G401.6 (cell line): ENCODE measurements around the gene TDRD1.

Experiments
- FAIRE-seq: peaks from 2 replicates; lab custom pipeline; 2012; peaks lifted over from hg19 to GRCh38; lab: Jason Lieb, UNC

The TDRD1 gene

DNA sequence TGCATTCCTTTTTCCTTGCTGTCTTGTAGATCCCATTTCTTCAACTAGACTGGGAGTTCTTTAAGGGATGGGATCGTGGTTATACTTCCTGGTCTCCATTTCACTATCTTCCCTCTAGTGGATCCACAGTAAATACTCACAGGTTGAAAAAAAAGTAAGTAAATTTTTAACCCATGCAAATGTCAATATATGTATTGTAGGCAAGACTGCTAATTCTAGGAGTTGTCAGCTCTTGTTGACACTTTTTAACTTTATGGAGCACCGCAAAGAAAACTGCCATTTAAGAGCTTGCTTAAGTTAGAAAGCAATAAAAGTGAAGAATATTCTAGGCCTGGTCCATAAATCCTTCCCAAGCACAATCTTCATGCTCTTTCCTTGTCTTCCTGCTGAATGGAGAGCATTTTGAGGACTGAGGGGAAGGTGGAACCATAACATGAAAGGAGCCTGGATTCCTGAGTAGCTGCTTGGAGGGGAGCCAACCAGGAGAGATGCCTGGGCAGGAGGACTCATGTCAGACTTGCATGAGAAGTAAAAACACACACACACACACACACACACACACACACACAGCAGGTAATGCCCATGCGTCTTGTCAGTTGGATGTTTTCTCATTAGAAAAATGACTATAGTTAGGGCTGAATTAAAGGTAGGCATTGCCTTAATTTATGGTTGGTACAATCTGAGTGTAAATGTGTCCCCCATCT lies 92.1 kb downstream of the TDRD1 start:
- FAIRE-seq: no peak

DNA sequence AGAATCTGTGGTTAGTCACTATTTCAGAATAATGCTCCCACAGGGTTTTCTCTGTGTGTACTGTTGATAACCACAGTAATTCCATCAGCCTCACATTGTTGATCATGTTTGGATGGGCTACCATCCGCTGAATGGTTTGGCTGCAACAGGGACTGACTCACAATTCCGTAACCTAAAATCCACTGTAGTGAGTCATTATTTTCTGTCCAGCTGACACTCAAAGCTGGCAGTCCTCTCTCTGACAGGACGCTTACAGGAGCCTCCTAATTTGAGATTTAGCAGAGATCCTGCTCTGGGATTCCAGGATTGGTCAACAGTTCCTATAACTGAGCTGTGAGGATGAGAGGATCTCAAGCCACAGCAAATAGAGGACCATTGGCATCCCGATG lies 92.6 kb downstream of the TDRD1 start:
- FAIRE-seq: no peak

DNA sequence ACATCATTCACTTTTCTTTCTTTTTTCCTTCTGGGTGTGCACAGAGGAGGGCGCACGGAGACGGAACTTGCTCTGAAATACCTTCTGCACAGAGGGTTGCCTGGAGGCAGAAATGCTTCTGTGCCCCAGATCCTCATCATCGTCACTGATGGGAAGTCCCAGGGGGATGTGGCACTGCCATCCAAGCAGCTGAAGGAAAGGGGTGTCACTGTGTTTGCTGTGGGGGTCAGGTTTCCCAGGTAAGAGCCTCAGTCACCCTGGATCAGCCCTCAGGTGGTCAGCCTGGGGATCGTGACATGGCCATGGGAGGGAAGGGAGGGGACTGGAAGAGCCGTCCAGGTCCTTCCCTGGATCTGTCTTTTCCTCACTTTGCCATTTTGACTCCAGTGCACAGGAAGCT lies 93.5 kb downstream of the TDRD1 start:
- FAIRE-seq: no peak

DNA sequence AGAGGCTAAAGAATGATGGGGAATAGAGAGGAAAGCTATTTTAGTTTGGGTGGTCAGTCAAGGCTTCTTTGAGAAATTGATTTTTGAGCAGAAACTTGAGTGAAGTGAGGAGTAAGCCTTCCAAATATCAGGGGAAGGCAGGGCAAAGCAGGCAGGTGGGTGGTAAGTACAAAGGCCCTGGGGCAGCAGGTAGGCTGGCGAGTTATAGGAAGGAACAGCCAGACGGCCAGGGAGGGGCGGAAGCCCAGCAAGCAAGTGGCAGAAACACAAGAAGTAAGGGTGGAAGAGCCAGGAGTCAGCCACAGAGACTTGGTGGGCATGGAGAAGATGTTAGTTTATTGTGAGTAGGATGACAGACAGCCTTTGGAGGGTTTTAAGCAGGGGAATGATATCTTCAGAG lies 94.8 kb downstream of the TDRD1 start:
- no peak for FAIRE-seq

DNA sequence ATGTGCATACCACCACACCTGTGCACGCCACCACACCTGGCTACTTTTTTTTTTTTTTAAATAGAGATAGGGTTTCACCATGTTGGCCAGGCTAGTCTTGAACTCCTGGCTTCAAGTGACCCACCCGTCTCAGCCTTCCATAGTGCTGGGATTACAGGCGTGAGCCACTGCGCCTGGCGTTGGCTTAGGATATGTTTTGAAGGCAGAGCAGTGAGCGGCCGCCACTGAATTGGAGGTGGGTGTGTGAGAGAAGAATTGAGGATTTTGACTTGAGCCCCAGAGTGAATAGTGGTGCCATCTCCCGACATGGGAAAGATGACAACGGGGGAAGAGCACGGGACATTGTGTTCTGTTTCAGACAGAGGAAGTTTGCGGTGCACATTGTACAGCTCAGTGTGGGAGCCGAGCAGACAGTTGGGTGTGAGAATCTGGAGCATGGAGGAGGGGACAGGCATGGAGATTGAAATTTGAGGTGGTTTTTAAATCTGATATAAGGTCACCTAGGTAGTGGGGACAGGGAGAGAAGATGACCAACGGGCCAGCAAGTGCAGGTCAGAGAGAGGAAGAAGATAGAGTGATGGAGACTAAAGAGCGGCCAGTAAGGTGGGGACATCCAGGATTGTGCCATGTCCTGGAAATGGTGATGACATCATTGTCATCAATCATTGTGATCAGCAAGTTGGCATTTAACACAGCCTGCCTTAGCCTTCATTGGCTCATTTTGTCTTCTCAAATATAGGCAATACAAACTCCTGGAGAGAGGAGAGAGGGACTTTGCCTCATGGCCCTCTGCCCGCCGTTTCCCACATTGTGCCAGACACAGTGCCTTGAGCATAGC lies 95.7 kb downstream of the TDRD1 start:
- FAIRE-seq: no peak

DNA sequence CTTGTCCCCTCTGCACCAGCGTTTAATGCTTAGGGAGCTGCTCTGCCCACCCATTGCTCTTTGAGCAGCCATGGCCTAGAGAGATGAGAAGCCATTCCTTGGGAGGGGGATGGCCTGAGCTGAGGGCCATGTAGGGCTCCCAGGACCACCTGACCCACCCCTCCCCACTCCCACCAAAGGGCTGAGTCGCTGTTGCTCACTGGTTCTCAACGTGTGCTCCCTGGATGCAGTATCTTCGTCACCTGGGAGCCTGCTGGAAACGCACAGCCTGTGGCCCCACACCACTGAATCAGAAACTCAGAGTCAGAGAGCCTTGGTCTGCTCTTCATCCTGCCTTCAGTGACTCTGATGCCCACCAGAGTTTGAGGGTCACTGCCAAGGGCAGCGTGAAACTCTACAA lies 96.9 kb downstream of the TDRD1 start:
- no peak for FAIRE-seq

DNA sequence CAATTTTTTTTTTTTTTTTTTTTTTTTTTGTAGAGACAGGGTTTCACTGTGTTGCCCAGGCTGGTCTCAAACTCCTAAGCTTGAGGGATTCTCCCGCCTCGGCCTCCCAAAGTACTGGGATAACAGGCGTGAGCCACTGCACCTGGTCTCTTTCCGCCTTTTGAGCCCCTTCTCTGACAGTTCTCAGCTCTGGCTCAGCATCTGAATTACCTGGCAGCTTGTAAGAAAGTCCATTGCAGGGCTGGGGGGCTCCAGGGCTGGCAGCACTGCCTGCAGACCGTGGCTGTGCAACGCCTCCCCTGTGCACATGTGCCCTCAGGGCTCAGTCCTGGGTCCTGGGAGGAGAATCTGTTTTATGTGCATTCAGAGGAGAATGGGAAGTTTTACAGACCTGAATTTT lies 97.5 kb downstream of the TDRD1 start:
- no peak for FAIRE-seq

DNA sequence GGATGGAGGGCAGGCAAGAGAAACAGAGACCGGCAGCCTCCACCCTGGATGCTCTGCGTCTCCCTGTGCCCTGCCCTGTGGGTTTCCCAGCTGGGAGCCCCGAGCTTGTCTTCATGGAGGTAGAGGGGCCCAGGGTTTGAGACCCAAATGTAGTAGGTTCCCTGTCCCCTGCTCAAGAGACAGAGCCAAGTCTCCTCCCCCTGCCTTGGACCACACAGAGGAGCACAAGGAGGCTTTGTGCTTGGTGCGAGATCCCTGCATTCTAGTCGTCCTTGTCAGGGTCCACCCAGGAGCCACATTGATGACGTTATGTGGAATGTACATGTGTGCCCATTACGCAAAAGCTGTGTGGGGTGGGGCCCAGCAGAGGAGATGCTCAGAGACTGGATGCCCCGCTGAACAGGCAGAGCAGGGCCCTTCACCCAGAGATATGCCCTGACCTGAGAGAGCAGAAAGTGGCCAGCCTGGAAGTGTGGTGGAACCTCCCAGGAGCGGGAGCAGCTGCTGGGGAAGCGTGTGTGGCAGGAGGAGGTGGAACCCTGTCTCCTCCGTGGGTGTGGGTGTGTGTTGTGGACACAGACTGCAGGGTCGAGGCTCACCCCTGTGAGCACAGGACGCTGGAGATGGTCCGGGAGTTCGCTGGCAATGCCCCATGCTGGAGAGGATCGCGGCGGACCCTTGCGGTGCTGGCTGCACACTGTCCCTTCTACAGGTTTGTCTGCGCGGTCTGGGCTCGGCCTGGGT lies 99.2 kb downstream of the TDRD1 start:
- no peak for FAIRE-seq

DNA sequence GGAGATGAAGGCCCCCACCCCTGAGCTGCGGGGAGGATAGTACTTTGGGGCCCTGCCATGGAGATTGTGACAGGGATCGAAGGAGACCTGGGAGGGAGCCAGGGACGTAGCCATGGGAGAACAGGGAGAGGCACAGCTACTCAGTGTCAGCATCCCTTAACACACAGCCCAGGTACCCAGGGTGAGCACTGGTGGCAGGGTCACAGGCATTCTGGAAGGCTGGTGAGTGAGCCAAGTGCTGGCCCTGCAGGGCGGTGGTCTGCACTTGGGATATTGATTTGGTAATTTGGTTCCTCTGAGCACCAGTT lies 99.7 kb downstream of the TDRD1 start:
- FAIRE-seq: no peak

DNA sequence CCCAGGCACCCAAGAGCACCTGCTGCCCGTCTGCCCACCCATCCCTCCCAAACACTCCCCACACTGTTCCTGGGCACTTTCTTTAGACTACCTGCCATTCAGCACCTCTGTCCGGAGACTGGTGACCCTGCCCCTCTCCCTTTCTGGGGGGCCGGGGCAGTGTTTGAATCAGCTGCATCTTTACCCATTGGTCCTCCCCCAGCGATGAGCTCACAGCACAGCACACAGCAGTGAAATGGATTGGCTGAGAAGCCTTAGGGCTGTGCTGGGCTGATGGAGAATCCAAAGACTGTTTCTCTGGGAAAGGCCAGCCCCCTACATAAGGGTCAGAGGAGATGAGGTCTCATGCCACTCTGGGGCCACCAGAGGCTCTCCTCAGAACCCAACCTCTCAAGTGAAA lies 100.1 kb downstream of the TDRD1 start:
- no peak for FAIRE-seq

DNA sequence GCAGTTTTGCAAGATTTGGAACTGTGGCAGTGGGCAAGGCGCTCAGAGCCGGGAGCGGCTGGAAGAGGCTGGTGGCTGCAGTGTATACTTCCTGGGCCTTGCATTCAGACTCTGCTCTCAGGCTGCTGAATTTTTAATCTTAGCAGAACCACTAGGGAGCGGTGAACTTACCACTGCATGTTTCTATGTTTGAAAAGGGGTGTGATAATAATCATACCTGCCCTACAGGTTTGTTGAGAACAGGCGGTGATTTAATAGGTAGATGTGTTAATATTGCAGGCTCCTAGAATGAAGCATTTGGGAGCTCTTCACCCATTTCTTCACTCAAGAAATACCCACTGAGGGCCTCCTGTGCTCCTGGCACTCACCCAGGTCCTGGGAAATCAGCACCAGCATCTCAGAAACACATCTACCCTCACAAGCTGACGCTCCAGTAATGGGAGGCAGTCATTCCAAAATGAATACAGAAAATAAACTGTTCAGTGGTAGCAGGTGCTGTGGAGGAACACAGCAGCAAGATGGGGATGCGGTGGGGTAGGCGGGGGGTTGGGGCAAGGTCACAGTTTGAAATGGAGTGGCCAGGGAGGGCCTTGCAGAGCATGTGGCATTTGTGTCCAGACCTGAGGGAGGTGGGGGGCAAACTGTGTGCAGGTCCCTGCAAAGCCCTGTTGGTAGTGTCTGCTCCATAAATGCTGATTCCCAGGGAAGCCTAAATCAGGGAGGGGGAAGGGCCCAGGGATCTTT lies 100.9 kb downstream of the TDRD1 start:
- no peak for FAIRE-seq

DNA sequence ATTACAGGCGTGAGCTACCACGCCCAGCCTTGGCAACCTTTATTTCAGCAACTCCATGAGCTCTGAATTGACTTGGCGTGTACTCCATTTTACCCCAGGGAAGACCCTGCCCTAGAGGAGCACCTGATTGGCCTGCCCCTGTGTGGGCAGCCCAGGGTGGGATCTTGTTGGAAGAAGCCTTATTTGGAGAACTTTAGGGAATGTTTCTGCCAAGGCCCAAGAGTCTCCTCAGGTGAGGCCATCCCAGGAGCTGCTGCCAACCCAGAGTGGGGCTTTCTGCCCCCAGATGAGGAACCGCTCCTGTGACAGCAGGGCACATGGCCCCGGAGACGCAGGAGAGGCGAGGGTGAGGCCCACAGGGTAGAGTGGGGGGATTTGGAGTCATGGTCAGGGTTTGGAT lies 101.9 kb downstream of the TDRD1 start:
- no peak for FAIRE-seq

DNA sequence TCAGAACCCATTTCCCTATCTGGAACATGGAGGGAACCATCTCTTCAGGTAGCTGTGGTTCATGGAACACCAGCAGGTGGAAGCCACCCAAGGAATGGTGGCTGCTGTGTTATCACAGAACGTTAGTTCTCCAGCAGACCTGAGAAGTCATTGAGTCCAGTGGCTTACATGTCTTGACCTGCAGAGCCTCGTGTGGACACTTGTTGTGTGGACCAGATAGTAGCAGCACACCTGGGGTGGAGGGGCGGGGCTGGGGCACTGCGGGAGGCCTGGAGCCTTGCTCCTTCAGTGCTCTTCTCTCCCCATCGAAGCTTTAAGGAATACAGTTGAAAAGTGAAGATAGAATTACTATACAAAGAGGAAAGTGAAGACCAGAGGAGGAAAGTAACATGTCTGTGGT lies 102.3 kb downstream of the TDRD1 start:
- FAIRE-seq: no peak
